HG03378 (cell line): ENCODE data around the gene CENPX.

ENCODE experiments used
- ATAC-seq: cut with Tn5 transposase; IDR thresholded peaks from one replicate; pipeline ENCODE4 v1.9.1; 2021; ENCODE audit warnings: mild to moderate bottlenecking, moderate library complexity; ENCODE audit not compliant: unreplicated experiment

The CENPX gene

GRCh38 chr17:82013772-82014321 is 8.8 kb downstream of the CENPX start:
- no peak for ATAC-seq

DNA sequence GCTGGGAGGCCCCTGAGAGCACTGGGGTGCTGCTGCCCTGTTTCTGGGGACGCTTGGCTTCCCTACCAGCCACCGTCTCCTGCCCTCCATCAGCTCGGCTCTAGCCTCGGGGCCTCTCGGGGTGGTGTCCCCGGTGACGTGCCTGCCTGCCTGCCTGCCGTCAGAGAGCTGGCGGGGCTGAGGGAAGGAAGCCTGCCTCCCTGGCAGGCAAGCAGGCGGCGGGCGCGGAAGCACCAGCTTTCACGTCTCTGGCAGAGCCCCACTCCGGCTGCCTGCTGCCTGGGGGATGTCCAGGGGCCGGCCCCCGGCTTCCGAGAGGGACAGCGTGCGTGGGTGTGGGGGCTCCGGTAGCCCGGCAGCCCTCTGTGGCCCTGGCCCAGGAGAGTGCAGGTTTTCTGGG is 9.3 kb downstream of the CENPX start:
- no peak for ATAC-seq

DNA sequence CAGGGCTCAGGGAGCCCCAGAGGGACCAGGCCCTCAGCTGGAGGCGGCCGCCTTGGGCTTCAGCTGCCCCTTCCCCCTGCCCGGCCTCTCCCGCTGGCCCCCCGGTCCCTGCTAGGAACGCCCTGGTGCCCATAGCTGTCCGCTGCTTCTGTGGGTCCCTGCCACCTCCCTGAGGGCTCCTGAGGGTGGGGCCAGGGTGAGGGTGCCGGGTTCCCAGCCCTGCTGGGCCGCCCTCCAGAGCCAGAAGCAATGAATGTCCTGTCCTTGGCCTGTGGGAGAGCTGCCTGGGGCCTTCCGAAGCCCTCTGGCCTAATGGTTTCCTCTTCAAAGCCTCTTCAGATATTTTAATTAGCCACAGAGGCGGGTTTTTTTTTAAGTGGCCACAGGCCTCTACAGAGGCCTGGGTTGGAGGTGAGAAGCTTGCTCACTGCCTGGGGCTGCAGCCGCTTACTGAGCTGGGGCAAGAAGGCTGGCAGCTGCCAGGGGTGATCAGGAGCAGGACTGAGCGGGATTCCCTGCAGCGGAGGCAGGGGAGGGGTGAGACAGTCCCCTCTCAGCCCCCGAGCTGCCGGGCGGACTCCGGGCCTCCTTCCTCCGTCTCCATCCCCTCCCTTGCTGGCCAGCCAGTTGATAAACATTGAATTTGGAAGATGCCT is 9.9 kb downstream of the CENPX start:
- no peak for ATAC-seq

GRCh38 chr17:82012261-82012639 is 10.4 kb downstream of the CENPX start:
- no peak for ATAC-seq

GRCh38 chr17:82011617-82012187 is 11.0 kb downstream of the CENPX start:
- no peak for ATAC-seq

DNA sequence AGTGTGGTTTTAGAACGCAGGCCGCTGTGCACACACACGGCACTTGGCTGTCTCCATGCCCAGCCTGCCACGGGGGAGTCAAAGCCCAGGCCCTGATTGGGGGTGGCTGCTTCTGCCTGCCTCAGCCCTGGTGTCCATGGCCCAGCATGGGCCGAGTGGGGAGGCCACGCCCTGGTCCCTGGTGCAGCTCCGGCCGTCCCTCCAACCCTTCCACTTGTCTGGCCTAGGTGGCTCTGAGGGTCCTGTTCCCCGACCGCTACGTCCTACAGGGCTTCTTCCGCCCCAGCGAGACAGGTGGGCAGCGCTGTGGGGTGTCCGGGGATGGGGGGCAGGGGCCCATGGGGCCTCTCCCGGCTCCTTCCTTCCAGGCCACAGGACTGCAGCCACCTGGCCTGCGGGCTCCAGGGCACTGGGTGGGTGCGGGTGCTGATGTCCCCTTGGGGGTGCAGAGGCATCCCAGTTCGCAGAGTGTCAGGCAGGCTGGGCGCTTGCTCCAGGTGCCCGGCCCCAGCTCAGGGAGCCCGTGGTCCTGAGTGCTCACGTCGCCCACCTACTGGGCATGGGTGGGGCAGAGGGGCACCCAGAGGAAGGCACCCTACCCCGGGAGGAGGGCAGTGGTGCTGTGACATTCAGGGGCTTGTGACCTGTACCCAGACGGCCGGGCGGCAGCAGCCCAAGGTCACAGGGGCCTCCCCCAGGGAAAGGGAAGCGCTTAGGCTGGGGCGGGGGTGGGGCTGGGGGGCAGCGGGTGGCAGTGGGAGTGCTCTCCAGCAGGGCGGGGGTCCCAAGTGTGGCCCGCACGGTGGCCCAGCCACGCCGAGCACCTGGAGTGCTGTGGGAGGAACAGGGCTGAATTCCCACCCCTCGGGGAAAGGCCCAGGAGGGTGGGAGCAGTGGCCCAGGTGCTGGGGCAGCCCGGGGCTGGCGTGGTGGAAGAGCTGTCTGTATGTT is 11.8 kb downstream of the CENPX start:
- no peak for ATAC-seq

DNA sequence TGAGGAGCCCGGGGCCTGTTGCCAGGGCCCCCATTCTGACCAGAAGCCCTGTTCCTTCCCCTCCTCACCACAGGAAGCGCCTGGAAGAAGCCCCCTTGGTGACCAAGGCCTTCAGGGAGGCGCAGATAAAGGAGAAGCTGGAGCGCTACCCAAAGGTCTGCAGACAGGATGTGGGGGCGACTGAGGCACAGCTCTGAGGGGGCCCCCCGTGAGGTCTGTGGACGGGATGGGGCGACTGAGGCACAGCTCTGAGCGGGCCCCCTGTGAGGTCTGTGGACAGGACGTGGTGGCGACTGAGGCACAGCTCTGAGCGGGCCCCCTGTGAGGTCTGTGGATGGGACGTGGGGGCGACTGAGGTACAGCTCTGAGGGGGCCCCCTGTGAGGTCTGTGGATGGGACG is 13.3 kb downstream of the CENPX start:
- no peak for ATAC-seq

GRCh38 chr17:82008941-82009405 is 13.7 kb downstream of the CENPX start:
- no peak for ATAC-seq

GRCh38 chr17:82008258-82008940 is 14.3 kb downstream of the CENPX start:
- ATAC-seq: no peak

DNA sequence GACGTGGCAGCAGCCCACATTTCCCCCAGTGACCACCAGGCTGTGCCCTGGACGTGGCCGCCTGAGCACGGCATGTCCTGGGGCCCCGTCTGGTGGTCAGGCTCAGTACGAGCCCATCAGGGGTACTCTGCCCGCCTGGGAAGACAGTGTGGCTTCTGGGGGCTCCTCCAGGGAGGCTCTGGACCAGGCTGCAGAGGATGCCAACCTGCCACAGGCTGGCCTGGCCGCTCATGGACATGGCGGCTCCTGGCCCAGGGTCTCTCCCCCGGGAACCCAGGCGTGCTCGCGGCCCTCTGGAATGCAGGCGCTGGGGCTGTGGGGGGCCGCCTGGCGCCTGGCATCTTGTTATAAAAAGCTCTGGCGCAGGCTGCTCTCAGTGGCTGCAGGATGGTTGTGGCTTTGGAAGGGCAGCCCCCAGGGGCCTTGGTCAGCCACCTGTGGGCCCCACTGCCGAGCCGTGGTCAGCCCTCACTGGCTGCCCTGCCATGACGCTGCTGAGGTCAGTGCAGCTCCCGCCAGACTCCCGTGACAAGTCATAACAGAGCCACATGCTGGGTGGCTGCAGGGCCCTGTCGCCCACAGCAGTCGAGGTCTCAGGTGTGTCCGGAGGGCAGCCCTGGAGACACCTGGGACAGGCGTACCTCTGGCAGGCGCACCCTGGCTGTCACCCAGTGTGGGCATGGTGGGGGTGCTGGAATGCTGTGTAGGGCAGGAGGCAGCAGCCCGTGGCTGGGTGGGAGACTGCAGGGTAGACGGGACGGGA is 15.0 kb downstream of the CENPX start:
- no peak for ATAC-seq

GRCh38 chr17:82007228-82007494 is 15.5 kb downstream of the CENPX start:
- no peak for ATAC-seq

DNA sequence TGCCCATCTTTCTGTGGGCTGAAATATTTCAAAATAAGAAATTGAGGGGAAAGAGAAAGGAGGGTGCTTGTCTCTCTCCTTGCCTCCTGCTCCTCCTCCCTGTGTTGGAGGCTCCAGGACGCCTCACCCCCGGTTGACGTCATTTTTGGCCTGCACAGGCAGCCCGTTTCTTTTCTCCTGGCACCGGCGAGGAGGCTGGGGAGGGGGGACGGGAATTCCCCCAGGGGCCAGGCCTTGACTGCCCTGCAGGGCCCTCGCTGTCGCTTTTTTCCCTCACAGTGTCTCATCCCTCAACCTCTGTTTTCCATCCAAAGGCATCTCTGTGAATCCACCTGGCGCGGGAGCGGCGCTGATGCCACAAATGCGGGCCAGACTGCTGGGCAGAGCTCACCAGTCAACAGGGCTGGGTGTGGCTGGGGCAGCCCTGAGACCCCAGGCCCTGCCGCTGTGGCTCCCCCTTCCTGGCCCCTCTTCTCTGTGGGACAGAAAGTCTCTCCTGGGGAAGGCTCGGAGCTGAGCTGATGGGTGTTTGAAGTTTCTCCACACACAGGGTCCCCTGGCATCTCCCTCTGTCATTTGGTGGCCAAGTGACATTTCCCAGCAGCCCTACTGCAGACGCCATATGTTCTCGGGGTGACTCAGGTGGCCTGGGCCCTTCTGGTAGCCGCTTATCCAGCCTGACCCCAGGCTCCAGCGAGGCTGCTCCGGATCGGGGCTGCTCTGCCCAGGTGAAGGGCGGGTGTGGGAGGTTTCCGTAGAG is 16.0 kb downstream of the CENPX start:
- ATAC-seq: no peak

- ATAC-seq: no peak
These were observed 16.9 kb downstream of the CENPX start for GRCh38 chr17:82005701-82006348.

GRCh38 chr17:82004517-82005455 is 17.9 kb downstream of the CENPX start:
- ATAC-seq: no peak

GRCh38 chr17:82003411-82004381 is 19.0 kb downstream of the CENPX start:
- ATAC-seq: no peak

- no peak for ATAC-seq
These were observed 21.1 kb downstream of the CENPX start for GRCh38 chr17:82001571-82002056.
